Keratinocyte (primary cell): ENCODE data around the gene ITGA7.

ENCODE experiments used
- CTCF ChIP-seq, 3 experiments: IDR thresholded peaks in 1 of 3; conservative IDR thresholded peaks in 1 of 3; optimal IDR thresholded peaks in 1 of 3; 2 replicates in 2 of 3; 3 replicates in 1 of 3; pipeline versions ENCODE3 to v1.5.1; 2011; ENCODE audit warnings: low read length in 3 of 3, mild to moderate bottlenecking in 3 of 3, moderate library complexity in 2 of 3, control low read depth in 1 of 3, inconsistent platforms in 1 of 3; ENCODE audit not compliant: insufficient read depth in 2 of 3; ENCODE audit errors: extremely low read depth in 1 of 3
- EZH2 ChIP-seq: IDR thresholded peaks from one replicate; pipeline ENCODE4 v1.6.1; 2012; ENCODE audit warnings: inconsistent platforms, mild to moderate bottlenecking, low read length, moderate library complexity

- no peak for TF ChIP-seq CTCF (optimal IDR thresholded peaks at IDR 0.05 in 1 of 3, IDR thresholded peaks at IDR 0.05 in 1 of 3, conservative IDR thresholded peaks at IDR 0.05 in 1 of 3; ENCODE audit: extremely low read depth in 1 of 3, insufficient read depth in 2 of 3, low read length in 3 of 3)
- no peak for TF ChIP-seq EZH2
These were observed 28.4 kb upstream of the ITGA7 start for GRCh38 chr12:55736076-55736475.
